GM23248 (cell line): ENCODE results near the gene ATP5ME.

ENCODE experiments used
- EZH2 ChIP-seq: fragments of 200-600 bp; sonication (generic); IDR thresholded peaks from 2 replicates; pipeline ENCODE4 v1.6.1; 2018; ENCODE audit warnings: antibody characterized with exemption, mild to moderate bottlenecking; ENCODE audit not compliant: insufficient read depth, poor library complexity, severe bottlenecking
- EZH2phosphoT487 ChIP-seq: fragments of 200-600 bp; sonication (generic); IDR thresholded peaks from 2 replicates; pipeline ENCODE4 v1.6.1; 2018; ENCODE audit warnings: antibody characterized with exemption, moderate library complexity, mild to moderate bottlenecking, low read depth; ENCODE audit not compliant: insufficient read depth

GRCh38 chr4:663438-664428 lies 10.3 kb downstream of the ATP5ME start:
- TF ChIP-seq EZH2 (no peak), EZH2phosphoT487 (no peak)
